H1 (cell line): Measurements from ENCODE around the gene MYO1D. TPM values are rescaled to one million over a fixed set of nuclear protein-coding genes. Genes with fewer than 3 reads are reported as not detected.

Experiments used
- RNF2 ChIP-seq: fragments of 200-900, 300-1000 bp; sonication (generic); IDR thresholded peaks from 2 replicates; pipeline ENCODE4 v1.7.1; 2016; ENCODE audit warnings: borderline replicate concordance, low read depth, mild to moderate bottlenecking, antibody characterized with exemption, low read length; ENCODE audit not compliant: poor library complexity, severe bottlenecking; ENCODE audit errors: missing control alignments
- SAP30 ChIP-seq: fragments of 300-600 bp; sonication (generic); IDR thresholded peaks from 2 replicates; pipeline ENCODE4 v1.7.1; 2012; ENCODE audit warnings: low read length, moderate library complexity, mild to moderate bottlenecking, inconsistent platforms; ENCODE audit not compliant: insufficient read depth, insufficient replicate concordance
- polyA plus RNA-seq, 7 experiments: library from polyadenylated mRNA; depleted of rRNA in 3 of 7; stranded (reverse) in 5 of 7; unstranded in 2 of 7; fragments of >200 nt in 5 of 7; fragments of 200-250 nt in 2 of 7; gene quantifications; 1 replicate in 5 of 7; 2 replicates in 1 of 7; 4 replicates in 1 of 7; pipeline versions ENCODE4 v1.2.1 to v1.2.3, GENCODE V29; 2011 to 2013; ENCODE audit warnings: missing spikeins in 2 of 7, mixed read lengths in 2 of 7
- total RNA-seq: library from RNA; stranded (reverse); fragmentation: NEBNext Ultra II Directional; extraction: Animal tissue kit (Norgen Biotek cat#: 25700); gene quantifications from 2 replicates; pipeline ENCODE4 v1.2.1, GENCODE V29; 2021

Gene MYO1D
- total and polyA plus RNA-seq, 2 of the 8 experiments (the other 6 are each of a cell fraction or from before 2014, with no cell fraction given) = 6.5 to 25.4 TPM

GRCh38 chr17:32875923-32876416 is 954 bp downstream of the MYO1D start (continued):
- no peak for TF ChIP-seq SAP30
- TF ChIP-seq RNF2 = no peak
